Psoas muscle (tissue), 8 donors: Measurements from ENCODE around the gene DOK3. TPM values are rescaled to one million over a fixed set of nuclear protein-coding genes. Genes with fewer than 3 reads are reported as not detected.

Experiments
- ATAC-seq, 4 donors: fragments of 200-7000 bp; cut with Tn5 transposase; one replicate each; pipeline ENCODE4 v1.9.1; 2020; ENCODE audit warnings: moderate library complexity in 3 of 4, mild to moderate bottlenecking in 2 of 4
- DNase-seq, 2 donors: peaks; one replicate each; pipeline ENCODE4 v3.0.0-alpha.2; 2020
- H3K27ac ChIP-seq: fragments of 200-600 bp; one replicate; pipeline ENCODE4 v1.8.0; 2022
- H3K27me3 ChIP-seq, 3 donors: fragments of 200-600 bp in 1 of 3; one replicate each; pipeline versions ENCODE4 v1.6.1 to v1.8.0; 2013 to 2022; ENCODE audit warnings: low read length in 2 of 3, mild to moderate bottlenecking in 2 of 3, moderate library complexity in 1 of 3; ENCODE audit not compliant: insufficient read depth in 3 of 3
- H3K36me3 ChIP-seq, 2 donors: fragments of 200-600 bp in 1 of 2; one replicate each; pipeline versions ENCODE4 v1.6.1 to v1.8.0; 2013 to 2022; ENCODE audit warnings: low read depth in 1 of 2, mild to moderate bottlenecking in 1 of 2, moderate library complexity in 1 of 2; ENCODE audit not compliant: insufficient read depth in 1 of 2
- H3K4me1 ChIP-seq: fragments of 200-600 bp; one replicate; pipeline ENCODE4 v1.8.0; 2022
- H3K4me3 ChIP-seq: fragments of 200-600 bp; one replicate; pipeline ENCODE4 v1.8.0; 2022; ENCODE audit warnings: mild to moderate bottlenecking
- H3K9me3 ChIP-seq: fragments of 200-600 bp; one replicate; pipeline ENCODE4 v1.8.0; 2022
- WGBS, 3 donors: extraction: QIAGEN DNeasy Blood & Tissue Kit; methylation state at CpG; one replicate each; pipeline versions ENCODE4 v1.1.6 to v1.1.7; 2013; 5-methylcytosine and 5-hydroxymethylcytosine counted together
- intact Hi-C, 2 donors: fragments of 100-400 bp; cut with DNase I; formaldehyde crosslinking; loops; one replicate each; pipeline versions ENCODE4 v1.11.0 to v1.14.2; 2022
- polyA plus RNA-seq, 3 donors: library from polyadenylated mRNA; stranded (reverse); fragments of 200-250 nt; gene quantifications; one replicate each; pipeline ENCODE4 v1.2.3, GENCODE V29; 2013
- total RNA-seq, 4 donors: library from RNA; stranded (reverse); fragmentation: NEBNext Ultra II Directional in 2 of 4; extraction: Animal tissue kit (Norgen Biotek cat#: 25700) in 2 of 4; gene quantifications; one replicate each; pipeline versions ENCODE4 v1.2.1 to v1.2.4, GENCODE V29; 2021 to 2023
- TF ChIP-seq, protein P1 (sequence below): fragments of 200-600 bp; IDR thresholded peaks from one replicate; pipeline ENCODE4 v1.8.0; 2022; ENCODE audit warnings: antibody characterized with exemption
- donor health status: healthy with polysubstance abuse.
- donor health status: DM: no; HTN: no; CAD: no; lungs with moderate emphysema.
- donor health status: Bipolar disorder and iron deficiency.
- donor health status: healthy.
- donor health status: DM: yes; HTN: yes; CAD: no.
- donor health status: DM: no; HTN: no; CAD: no.
- donor health status: DM: no; HTN: no; CAD: no.
- donor health status: DM: yes; HTN: yes; CAD: no.

DOK3 gene
- total and polyA plus RNA-seq, 7 donors, result 0.44 to 5.4 (median 3.3) TPM

DNA sequence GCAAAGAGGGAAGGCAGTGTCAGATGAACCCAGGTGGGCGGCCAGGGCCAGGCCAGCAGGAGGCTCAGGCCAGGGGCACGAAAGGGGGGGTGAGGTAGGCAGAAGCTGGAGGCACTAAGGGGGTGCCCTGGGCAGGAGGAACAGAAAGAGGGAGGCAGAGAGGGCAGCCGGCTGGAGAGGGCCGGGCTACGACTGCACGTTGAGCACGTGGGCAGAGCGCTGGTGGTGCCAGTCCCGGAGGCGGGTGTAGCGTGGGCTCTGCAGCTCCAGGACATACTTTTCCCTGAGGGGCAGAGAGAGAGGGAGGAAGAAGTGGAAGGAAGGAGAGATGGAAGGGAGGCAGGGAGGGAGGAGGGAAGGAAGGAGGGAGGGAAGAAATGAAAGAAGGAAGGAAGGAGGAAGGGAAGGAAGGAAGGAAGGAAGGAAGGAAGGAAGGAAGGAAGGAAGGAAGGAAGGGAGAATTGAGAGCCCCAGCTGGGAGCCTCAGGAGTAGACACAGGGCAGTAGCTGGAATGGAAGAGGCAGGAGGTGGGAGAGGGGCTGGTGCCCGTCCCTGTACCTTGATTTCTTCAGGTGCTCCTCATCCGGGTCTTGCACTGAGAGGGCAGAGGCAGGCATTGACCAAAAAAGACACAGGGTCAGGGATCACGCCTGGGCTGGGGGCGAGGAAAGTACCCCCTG, 19.2 kb downstream of the DOK3 start:
- DNase-seq, result no peak
- H3K4me1 ChIP-seq, result peaks cover 41% of the 10 kb centered on the region
- H3K27ac ChIP-seq, result no peak overlapping the region
- H3K27me3 ChIP-seq, result no peaks in the 10 kb centered on the region
- intact Hi-C loops, result no loop called here
- no peaks in the 10 kb centered on the region for H3K9me3 ChIP-seq
- H3K4me3 ChIP-seq, result no peak overlapping the region
- TF ChIP-seq, protein P1, sequence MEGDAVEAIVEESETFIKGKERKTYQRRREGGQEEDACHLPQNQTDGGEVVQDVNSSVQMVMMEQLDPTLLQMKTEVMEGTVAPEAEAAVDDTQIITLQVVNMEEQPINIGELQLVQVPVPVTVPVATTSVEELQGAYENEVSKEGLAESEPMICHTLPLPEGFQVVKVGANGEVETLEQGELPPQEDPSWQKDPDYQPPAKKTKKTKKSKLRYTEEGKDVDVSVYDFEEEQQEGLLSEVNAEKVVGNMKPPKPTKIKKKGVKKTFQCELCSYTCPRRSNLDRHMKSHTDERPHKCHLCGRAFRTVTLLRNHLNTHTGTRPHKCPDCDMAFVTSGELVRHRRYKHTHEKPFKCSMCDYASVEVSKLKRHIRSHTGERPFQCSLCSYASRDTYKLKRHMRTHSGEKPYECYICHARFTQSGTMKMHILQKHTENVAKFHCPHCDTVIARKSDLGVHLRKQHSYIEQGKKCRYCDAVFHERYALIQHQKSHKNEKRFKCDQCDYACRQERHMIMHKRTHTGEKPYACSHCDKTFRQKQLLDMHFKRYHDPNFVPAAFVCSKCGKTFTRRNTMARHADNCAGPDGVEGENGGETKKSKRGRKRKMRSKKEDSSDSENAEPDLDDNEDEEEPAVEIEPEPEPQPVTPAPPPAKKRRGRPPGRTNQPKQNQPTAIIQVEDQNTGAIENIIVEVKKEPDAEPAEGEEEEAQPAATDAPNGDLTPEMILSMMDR, result no peak
- no peak for ATAC-seq
- WGBS, 3 donors, result 65 to 78% (median 68%) methylated on average over 15 of the region's 15 CpGs
- H3K36me3 ChIP-seq, result peaks cover 0 to 88% of the 10 kb centered on the region in 2 donors

GRCh38 chr5:177489119-177489716, 20.4 kb downstream of the DOK3 start:
- DNase-seq, result no peak
- intact Hi-C loops, result no loop called here
- no peaks in the 10 kb centered on the region for H3K9me3 ChIP-seq
- WGBS, 3 donors, result 65 to 81% (median 72%) methylated on average over 25 to 26 of the region's 26 CpGs
- H3K36me3 ChIP-seq, result peaks cover 0 to 91% of the 10 kb centered on the region in 2 donors
- H3K4me3 ChIP-seq, result no peak overlapping the region
- TF ChIP-seq, protein P1, result no peak
- peaks cover 39% of the 10 kb centered on the region for H3K4me1 ChIP-seq
- peak overlapping the region; percentile 16 for H3K27ac ChIP-seq
- ATAC-seq, result no peak
- H3K27me3 ChIP-seq, result no peaks in the 10 kb centered on the region

- no peak for ATAC-seq
- intact Hi-C loops, result no loop called here
- Histone ChIP-seq H3K27ac (no peak overlapping the region), H3K4me1 (peaks cover 35% of the 10 kb centered on the region), H3K27me3 (no peaks in the 10 kb centered on the region), H3K9me3 (no peaks in the 10 kb centered on the region), H3K36me3 (peaks cover 0 to 91% of the 10 kb centered on the region in 2 donors), H3K4me3 (no peak overlapping the region)
- TF ChIP-seq, protein P1, result no peak
- no peak for DNase-seq
- WGBS, 3 donors, result 88 to 92% (median 89%) methylated on average over 15 of the region's 15 CpGs
Measured at GRCh38 chr5:177487975-177488374, 21.7 kb downstream of the DOK3 start.

GRCh38 chr5:177487144-177487543, 22.5 kb downstream of the DOK3 start:
- Histone ChIP-seq H3K4me1 (peaks cover 27% of the 10 kb centered on the region), H3K27ac (peak overlapping the region; percentile 10), H3K4me3 (no peak overlapping the region), H3K36me3 (peaks cover 0 to 83% of the 10 kb centered on the region in 2 donors), H3K27me3 (no peaks in the 10 kb centered on the region), H3K9me3 (no peaks in the 10 kb centered on the region)
- ATAC-seq, result no peak
- intact Hi-C loops, result no loop called here
- TF ChIP-seq, protein P1, result no peak
- peak in 1 of 2 donors; percentile 47 for DNase-seq
- 82 to 92% (median 83%) methylated on average over 8 of the region's 8 CpGs for WGBS, 3 donors
